GM18858 (cell line): ENCODE data around the gene CSTF3.
"Not testable (repeated sequence)": the region's sequence is repeated elsewhere in the genome, so short reads cannot be mapped to it uniquely, and the experiment has no call there.

Experiments
- ATAC-seq: cut with Tn5 transposase; IDR thresholded peaks from one replicate; pipeline ENCODE4 v1.9.1; 2021; ENCODE audit not compliant: unreplicated experiment

CSTF3 gene

GRCh38 chr11:33094157-33094556 is 67.1 kb downstream of the CSTF3 start:
- ATAC-seq, result no peak

DNA sequence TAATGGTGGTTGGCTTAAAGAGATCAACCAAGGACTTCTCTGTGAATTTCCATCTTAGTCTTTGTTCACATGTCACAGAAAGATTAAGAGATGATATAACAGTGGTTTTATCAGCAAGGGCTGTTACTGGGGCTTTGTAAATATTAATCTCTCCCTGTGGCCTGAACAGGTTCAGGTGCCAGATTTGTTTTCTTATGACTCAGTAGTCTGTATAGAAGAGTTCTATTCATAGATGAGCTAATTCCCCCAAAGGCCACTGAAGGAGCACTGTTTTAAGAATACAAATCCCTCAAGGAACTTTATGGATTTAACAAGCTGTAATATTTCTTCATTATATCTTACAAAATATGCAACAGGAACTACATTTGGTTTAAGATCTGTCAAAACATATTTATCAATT is 71.5 kb downstream of the CSTF3 start:
- ATAC-seq, result no peak

- no peak for ATAC-seq
Measured at GRCh38 chr11:33086017-33086416, 75.3 kb downstream of the CSTF3 start.

GRCh38 chr11:33083918-33084317 is 77.4 kb downstream of the CSTF3 start:
- no peak for ATAC-seq

- ATAC-seq, result no peak
Measured at GRCh38 chr11:33072465-33072864, 88.8 kb downstream of the CSTF3 start.

DNA sequence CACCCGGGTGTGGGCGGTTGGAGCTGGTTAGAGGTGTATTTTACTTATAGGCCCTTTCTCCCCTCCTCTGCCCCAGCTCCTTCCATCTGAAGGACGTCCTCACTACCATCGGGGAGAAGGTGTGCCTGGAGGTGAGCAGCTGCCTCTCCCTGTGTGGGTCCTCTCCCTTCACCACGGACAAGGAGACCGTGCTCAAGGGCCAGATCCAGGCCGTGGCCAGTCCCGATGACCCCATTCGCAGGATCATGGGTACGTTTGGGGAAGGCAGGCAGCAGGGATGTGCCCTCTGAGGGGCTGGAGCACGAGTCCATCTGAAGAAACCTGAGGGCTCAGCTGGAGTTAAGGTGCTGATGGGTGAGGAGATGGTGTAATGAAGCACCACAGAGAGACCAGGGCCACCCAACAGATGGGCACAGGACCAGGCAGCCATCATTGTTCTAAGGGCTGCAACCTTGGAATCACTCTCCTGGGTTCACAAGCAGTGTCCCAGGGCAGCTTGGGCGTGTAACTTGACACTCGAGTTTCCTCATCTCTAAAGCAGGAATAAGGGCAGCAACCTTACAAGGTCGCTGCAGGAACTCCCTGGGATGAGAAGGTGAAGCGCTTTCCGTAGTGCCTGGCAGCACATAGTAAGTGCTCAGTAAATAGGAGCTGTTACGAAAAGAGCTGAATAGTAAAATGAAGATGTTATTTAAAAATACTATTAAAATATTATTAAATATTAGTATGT is 92.5 kb downstream of the CSTF3 start:
- ATAC-seq, result no peak

DNA sequence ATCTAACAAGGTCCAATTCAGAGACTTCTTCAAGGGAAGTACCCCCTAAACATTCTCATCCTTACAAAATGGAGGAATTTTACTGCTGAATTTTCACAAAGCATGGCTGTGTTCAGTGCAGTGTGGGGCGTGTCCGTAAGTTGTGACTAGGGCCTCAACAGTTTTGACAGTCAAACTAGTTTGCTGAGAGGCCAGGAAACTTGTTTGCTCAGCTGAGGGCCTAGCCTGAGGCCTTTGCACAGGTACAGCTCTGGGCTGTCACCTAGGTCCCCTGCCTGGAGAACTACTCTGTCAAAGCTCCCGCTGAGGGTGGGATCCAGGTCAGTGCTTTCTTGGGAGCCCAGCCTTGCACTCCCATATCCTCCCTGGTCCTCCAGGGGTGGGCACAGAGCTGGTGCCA is 94.0 kb downstream of the CSTF3 start:
- ATAC-seq, result no peak

- ATAC-seq, result no peak
Measured at GRCh38 chr11:33065445-33066178, 95.7 kb downstream of the CSTF3 start.

DNA sequence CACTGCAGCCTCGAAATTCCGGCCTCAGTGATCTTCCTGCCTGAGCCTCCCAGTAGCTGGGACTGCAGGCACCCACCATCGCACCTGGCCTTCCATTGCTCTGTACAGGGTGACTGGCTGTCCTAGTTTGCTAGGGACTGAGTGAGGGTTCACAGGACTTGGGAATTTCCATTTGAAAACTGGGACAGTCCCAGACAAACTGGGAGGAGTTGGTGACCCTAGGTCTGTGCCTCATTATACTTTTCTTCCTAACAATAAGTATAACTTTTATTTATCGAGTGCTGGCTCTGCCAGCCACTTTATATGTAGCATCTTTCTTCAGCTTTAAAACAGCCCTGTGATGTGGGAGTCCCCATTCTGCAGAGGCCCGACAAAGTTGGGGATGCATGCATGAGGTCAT is 96.4 kb downstream of the CSTF3 start:
- no peak for ATAC-seq

DNA sequence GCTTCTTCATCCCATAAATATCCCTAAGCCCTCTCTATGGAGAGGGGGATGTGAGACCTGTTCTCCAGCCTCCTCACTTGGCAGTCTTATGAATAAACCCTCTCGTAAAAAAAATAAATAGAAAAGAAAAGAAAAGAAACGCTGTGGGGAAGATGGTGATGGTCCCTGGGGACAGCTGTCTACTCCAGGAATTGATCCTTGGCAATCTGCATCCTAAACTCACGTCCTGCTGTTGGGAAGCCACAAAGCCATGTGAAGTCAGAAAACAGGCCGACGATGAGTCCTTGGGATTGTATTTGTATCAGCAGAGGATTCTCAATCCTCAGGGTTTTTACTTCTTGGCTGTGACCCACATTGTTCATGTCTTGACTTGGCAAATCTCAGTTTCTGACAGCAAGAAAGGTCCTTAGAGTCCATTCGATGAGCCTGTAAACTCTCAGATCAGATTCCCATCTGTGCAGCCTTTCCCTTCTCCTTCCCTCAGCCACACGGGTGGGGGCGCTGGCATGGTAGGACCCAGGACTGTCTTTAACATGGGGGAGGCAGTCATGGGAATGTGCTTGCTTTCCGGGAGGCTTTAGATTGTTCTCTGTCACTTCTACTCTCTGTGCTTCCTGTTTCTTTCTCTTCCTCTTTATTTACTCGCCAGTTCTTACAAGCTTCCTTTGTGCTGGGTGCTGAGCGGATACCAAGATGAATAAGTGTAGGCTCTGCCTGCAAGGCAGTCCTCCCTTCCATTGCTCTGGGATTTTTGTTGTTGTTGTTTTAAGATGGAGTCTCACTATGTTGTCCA is 97.1 kb downstream of the CSTF3 start:
- no peak for ATAC-seq

DNA sequence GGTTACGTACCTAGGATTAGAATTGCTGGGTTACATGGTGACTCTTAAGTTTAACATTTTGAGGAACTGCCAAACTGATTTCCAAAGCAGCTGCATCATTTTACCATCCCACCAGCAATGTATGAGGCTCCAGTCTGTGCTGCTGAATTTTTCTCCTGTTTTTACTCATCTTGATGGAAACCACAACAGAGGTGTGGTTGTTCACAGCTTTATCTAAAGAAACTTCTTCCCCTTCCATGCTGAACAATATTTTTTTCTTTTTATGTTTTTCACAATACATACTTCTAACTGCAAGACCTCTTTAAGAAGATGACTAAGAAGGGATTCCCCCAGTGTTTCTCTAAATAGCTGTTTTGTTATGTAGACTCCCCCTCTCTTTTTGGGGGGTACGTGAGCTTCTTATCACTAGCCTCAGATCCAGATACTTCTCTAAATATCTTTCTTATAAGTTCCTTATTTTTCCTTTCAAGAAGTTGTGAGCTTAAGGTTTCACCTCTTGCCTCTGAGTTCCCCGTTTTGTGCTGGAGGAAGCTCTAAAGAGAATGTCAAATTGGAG is 97.9 kb downstream of the CSTF3 start:
- ATAC-seq, result peak; percentile 65

DNA sequence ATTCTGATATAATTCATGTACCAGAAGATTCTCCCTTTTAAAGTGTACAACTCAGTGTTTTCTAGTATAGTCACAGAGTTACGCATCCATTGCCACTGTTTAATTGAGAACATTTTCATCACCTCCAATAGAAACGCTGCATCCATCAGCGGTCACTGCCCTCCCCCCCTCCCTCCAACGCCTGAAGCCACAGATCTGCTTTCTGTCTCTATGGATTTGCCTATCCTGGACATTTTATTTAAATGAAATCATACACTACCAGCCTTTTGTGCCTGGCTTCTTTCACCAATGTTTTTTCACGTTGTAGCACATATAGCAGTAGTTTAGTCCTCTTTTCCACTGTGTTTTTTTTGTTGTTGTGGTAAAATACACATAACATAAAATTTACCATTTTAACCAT is 99.1 kb downstream of the CSTF3 start:
- no peak for ATAC-seq

DNA sequence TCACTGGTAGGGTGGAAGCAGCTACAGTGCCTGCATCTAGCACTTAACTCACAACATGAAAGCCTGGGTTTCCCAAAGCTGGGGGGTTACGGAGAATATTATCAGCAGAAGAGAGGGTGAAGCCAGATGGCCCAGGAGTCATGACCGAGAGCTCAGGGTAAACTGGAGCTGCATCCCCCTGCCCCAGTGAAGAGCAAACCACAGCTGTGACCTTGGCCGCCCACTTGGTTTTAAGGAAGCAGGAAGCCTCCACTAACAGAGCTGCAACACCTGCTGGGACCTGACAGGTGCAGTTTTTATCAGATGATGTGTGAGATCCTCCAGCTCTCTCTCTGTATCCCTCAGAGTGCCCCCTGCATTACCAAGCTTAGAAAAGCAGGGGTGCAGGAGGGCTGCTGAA is 101.0 kb downstream of the CSTF3 start:
- ATAC-seq, result no peak

DNA sequence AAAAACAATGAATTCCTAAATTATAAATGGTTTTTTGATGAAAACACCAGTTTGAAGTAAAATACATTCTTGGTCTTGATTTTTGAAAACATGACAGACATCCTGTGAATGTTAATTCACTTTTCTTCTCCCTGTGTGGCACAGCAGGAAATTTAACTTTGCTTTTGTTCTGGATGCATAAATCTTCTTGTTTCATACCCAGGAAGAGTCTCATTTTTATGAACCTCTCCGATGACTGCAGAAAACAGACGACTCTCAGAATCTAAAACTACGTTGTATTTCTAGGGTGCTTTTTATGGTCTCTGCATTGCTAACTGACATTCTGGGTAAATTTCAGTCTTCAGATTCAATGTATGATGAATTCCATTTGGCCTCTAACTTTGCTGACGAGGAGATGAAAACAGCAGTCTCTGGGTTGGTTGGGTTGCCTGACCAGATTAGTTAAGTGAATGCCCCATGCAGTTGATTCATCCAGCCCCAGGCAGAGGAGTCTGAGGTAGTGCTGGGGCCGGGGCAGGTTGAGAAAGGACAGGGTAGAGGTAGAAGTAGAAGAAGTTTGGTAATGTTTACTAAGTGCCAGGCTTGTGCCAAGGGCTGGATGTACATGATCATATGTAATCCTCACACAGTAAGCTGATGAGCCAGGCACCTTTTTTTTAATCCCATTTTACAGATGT is 101.8 kb downstream of the CSTF3 start:
- ATAC-seq, result no peak

DNA sequence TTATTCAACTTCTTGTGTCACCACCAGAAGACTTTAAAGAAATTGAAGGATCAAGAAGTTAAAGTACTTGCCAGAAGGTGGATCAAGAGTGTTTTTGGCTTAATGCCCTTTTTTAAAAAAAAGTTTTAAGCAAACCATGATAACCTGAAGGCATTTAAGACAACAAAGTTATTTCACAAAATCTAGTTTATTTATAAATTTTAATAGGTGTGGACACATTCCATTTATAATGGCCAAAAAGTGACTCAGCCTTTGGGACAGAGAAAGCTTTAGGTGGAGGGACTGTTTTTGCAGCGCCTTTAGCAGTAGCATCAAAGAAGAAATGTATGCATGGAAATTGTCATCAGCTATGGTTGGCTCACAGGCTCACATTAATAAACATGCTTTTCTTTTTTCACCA is 104.0 kb downstream of the CSTF3 start:
- ATAC-seq, result no peak

DNA sequence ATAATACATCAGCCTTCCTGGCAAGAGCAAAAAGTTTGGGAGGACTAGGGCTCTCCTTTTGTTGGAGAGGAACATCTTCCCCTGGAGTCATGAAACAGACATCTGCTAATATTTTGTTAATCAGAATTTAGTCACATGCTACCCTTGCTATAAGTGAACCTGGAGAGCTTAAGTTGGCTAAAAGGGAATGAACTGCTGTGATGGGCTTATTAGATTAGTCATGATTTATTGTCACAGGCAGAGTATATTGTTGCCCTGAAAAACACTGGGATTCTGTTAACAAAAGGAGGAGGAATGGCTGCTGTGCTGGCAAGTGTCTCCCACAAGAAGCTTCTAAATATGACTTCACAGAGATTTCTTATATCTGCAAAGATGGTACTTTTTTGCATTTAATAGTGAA is 105.9 kb downstream of the CSTF3 start:
- ATAC-seq, result no peak

DNA sequence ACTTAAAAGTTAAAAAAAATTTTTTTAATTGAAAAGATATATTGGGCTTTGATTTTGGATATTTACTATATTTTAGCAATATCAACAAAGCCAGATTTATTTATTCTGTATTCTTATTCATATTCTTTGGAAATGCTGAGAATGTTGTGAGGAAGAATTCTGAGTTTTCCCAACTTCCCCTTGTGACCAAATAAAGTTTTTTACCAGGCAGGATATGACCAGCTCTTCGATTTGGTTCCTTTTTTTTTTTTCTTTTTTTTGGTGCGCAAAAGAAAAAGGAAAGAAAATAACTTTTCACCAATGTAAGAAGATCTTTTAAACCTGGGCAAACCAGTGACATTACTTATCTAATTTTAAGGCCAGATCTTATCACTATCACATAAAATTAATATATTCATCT is 109.0 kb downstream of the CSTF3 start:
- ATAC-seq, result no peak

- ATAC-seq, result not testable (repeated sequence)
Measured at GRCh38 chr11:33049565-33050408, 111.5 kb downstream of the CSTF3 start.

DNA sequence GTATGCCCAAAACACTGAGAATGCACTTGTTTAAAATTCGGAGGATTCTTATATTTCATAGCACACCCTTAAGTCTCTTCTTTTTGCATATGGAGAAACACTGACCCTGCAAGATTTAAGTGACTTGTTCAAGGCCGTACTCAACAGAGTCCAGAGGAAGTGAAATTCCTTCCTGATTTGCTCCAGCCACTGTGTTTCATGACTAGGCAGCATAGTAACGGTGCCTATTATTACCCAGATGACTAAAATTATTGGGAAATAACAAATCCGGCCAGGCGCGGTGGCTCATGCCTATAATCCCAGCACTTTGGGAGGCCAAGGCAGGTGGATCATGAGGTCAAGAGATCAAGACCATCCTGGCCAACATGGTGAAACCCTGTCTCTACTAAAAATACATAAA is 112.6 kb downstream of the CSTF3 start:
- not testable (repeated sequence) for ATAC-seq
